H1 (cell line): ENCODE measurements around the gene ZNF705A. TPM values are rescaled to one million over a fixed set of nuclear protein-coding genes. Genes with fewer than 3 reads are reported as not detected.
"Not testable (repeated sequence)": the region's sequence is repeated elsewhere in the genome, so short reads cannot be mapped to it uniquely, and the experiment has no call there.

Experiments
- CTCF ChIA-PET: fragments of 300-600 bp; sonication (Branson Sonifier 250); formaldehyde crosslinking; loops from one replicate; lab custom pipeline; 2021; ENCODE audit not compliant: partially characterized antibody; lab: Charles Lee
- POLR2A ChIA-PET: fragments of 300-600 bp; sonication (Branson Sonifier 250); formaldehyde crosslinking; loops from one replicate; lab custom pipeline; 2021; ENCODE audit warnings: inconsistent platforms; ENCODE audit not compliant: partially characterized antibody; lab: Charles Lee
- DNase-seq, 2 experiments: peaks; one replicate each; pipeline versions ENCODE4 v3.0.0 to v3.0.0-alpha.2; 2010 to 2022; ENCODE audit warnings: low spot score in 2 of 2, low read depth in 1 of 2, mixed read lengths in 1 of 2
- FAIRE-seq: peaks from 2 replicates; lab custom pipeline; 2011; peaks lifted over from hg19 to GRCh38; lab: Jason Lieb, UNC
- H2AFZ ChIP-seq: 2 replicates; pipeline ENCODE4 v1.8.1; 2012; ENCODE audit warnings: low read length, inconsistent platforms
- H2AK5ac ChIP-seq: 2 replicates; pipeline ENCODE4 v1.6.1; 2013; ENCODE audit warnings: low read depth, low read length
- H2BK120ac ChIP-seq: replicated peaks from 2 replicates; pipeline ENCODE3; 2013; ENCODE audit warnings: low read depth, low read length, inconsistent platforms
- H2BK12ac ChIP-seq: 2 replicates; pipeline ENCODE4 v1.6.1; 2013; ENCODE audit warnings: low read depth, low read length
- H2BK15ac ChIP-seq: 2 replicates; pipeline ENCODE4 v1.6.1; 2013; ENCODE audit warnings: low read length
- H2BK20ac ChIP-seq: 2 replicates; pipeline ENCODE4 v1.6.1; 2013; ENCODE audit warnings: low read length
- H2BK5ac ChIP-seq: 2 replicates; pipeline ENCODE4 v1.6.1; 2013; ENCODE audit warnings: low read depth, low read length
- H3K14ac ChIP-seq: 2 replicates; pipeline ENCODE4 v1.6.1; 2013; ENCODE audit warnings: inconsistent platforms; ENCODE audit not compliant: insufficient read length
- H3K18ac ChIP-seq: 2 replicates; pipeline ENCODE4 v1.6.1; 2013; ENCODE audit warnings: low read length; ENCODE audit errors: extremely low read depth
- H3K23ac ChIP-seq: 2 replicates; pipeline ENCODE4 v1.6.1; 2013; ENCODE audit warnings: inconsistent platforms; ENCODE audit not compliant: insufficient read length
- H3K23me2 ChIP-seq: 2 replicates; pipeline ENCODE4 v1.6.1; 2013; ENCODE audit warnings: low read depth, low read length
- H3K27ac ChIP-seq: 2 replicates; pipeline ENCODE4 v1.6.1; 2011; ENCODE audit warnings: low read depth, low read length, inconsistent platforms
- H3K27me3 ChIP-seq, 4 experiments: replicated peaks in 1 of 4; 1 replicate in 1 of 4; 2 replicates in 3 of 4; pipeline versions ENCODE4 v1.6.1 to v1.8.1; 2011 to 2013; ENCODE audit warnings: low read length in 3 of 4, mild to moderate bottlenecking in 3 of 4, inconsistent platforms in 2 of 4, mixed read lengths in 2 of 4, moderate library complexity in 1 of 4; ENCODE audit not compliant: control insufficient read depth in 3 of 4, insufficient read depth in 3 of 4; ENCODE audit errors: extremely low read depth in 1 of 4
- H3K36me3 ChIP-seq, 4 experiments: 2 replicates each; pipeline versions ENCODE4 v1.6.1 to v1.8.1; 2011 to 2013; ENCODE audit warnings: mild to moderate bottlenecking in 4 of 4, low read length in 3 of 4, moderate library complexity in 2 of 4, control low read depth in 1 of 4, inconsistent platforms in 1 of 4; ENCODE audit not compliant: insufficient read depth in 4 of 4, control insufficient read depth in 2 of 4
- H3K4ac ChIP-seq: replicated peaks from 2 replicates; pipeline ENCODE3; 2013; ENCODE audit warnings: low read length, low read depth, mixed read lengths, inconsistent platforms; ENCODE audit not compliant: insufficient read length
- H3K4me1 ChIP-seq, 4 experiments: replicated peaks in 1 of 4; 1 replicate in 1 of 4; 2 replicates in 3 of 4; pipeline versions ENCODE4 v1.6.1 to v1.8.1; 2011 to 2013; ENCODE audit warnings: low read length in 3 of 4, inconsistent platforms in 2 of 4, mixed read lengths in 1 of 4; ENCODE audit not compliant: insufficient read depth in 4 of 4, control insufficient read depth in 3 of 4
- H3K4me2 ChIP-seq, 2 experiments: 2 replicates each; pipeline versions ENCODE4 v1.6.1 to v1.8.1; 2011 to 2013; ENCODE audit warnings: low read depth in 2 of 2, low read length in 2 of 2, control low read depth in 1 of 2, inconsistent platforms in 1 of 2, mild to moderate bottlenecking in 1 of 2; ENCODE audit not compliant: insufficient read depth in 1 of 2
- H3K4me3 ChIP-seq, 4 experiments: fragments of 200-600, 300-600 bp in 1 of 4; sonication (generic), shearing (Covaris generic), sonication (Bioruptor Twin) in 1 of 4; 2 replicates each; pipeline versions ENCODE4 v1.5.1 to v1.8.1; 2011 to 2016; ENCODE audit warnings: low read length in 4 of 4, low read depth in 3 of 4, control low read depth in 2 of 4, inconsistent platforms in 2 of 4, mild to moderate bottlenecking in 2 of 4, mixed read lengths in 1 of 4, moderate library complexity in 1 of 4; ENCODE audit not compliant: insufficient read depth in 2 of 4; ENCODE audit errors: extremely low read depth in 1 of 4
- H3K56ac ChIP-seq: replicated peaks from 2 replicates; pipeline ENCODE3; 2013; ENCODE audit warnings: low read depth, mild to moderate bottlenecking, mixed read lengths, low read length, inconsistent platforms; ENCODE audit not compliant: insufficient read length
- H3K79me1 ChIP-seq: 2 replicates; pipeline ENCODE4 v1.6.1; 2013; ENCODE audit warnings: low read depth, low read length, control low read depth
- H3K79me2 ChIP-seq, 2 experiments: 2 replicates each; pipeline versions ENCODE4 v1.6.1 to v1.8.1; 2012 to 2013; ENCODE audit warnings: low read length in 2 of 2, mild to moderate bottlenecking in 2 of 2, inconsistent platforms in 1 of 2; ENCODE audit not compliant: insufficient read depth in 2 of 2, control insufficient read depth in 1 of 2
- H3K9ac ChIP-seq, 4 experiments: replicated peaks in 1 of 4; 1 replicate in 1 of 4; 2 replicates in 3 of 4; pipeline versions ENCODE4 v1.6.1 to v1.8.1; 2011 to 2013; ENCODE audit warnings: low read depth in 3 of 4, low read length in 3 of 4, control low read depth in 2 of 4, mild to moderate bottlenecking in 2 of 4, moderate library complexity in 2 of 4, inconsistent platforms in 1 of 4; ENCODE audit errors: extremely low read depth in 1 of 4
- H3K9me3 ChIP-seq, 2 experiments: 2 replicates each; pipeline versions ENCODE4 v1.6.1 to v1.8.1; 2012 to 2013; ENCODE audit warnings: mild to moderate bottlenecking in 2 of 2, moderate library complexity in 2 of 2, control low read depth in 1 of 2, inconsistent platforms in 1 of 2, low read depth in 1 of 2, low read length in 1 of 2, mixed read lengths in 1 of 2; ENCODE audit not compliant: insufficient read depth in 2 of 2
- H4K20me1 ChIP-seq, 2 experiments: replicated peaks in 1 of 2; 2 replicates each; pipeline versions ENCODE3 to v1.8.1; 2011 to 2013; ENCODE audit warnings: inconsistent platforms in 2 of 2, low read length in 2 of 2, mild to moderate bottlenecking in 1 of 2; ENCODE audit not compliant: insufficient read depth in 2 of 2, control insufficient read depth in 1 of 2
- H4K5ac ChIP-seq: 2 replicates; pipeline ENCODE4 v1.6.1; 2013; ENCODE audit warnings: low read length, low read depth, mixed read lengths, inconsistent platforms; ENCODE audit not compliant: insufficient read length
- H4K8ac ChIP-seq: 2 replicates; pipeline ENCODE4 v1.8.0; 2013; ENCODE audit warnings: mild to moderate bottlenecking, moderate library complexity, low read length, inconsistent platforms; ENCODE audit not compliant: insufficient read depth; ENCODE audit errors: extremely low read depth
- H4K91ac ChIP-seq: replicated peaks from 2 replicates; pipeline ENCODE3; 2013; ENCODE audit warnings: low read length, mixed read lengths, inconsistent platforms; ENCODE audit not compliant: insufficient read length
- WGBS, 2 experiments: shearing (Covaris generic) in 1 of 2; methylation state at CpG; one replicate each; pipeline versions ENCODE4 v1.1.6 to v1.1.7; 2013 to 2015; ENCODE audit warnings: low lambda C conversion rate in 2 of 2, mixed read lengths in 2 of 2, inconsistent platforms in 1 of 2, low coverage in 1 of 2, missing lambda C conversion rate in 1 of 2; ENCODE audit not compliant: insufficient replicate concordance in 2 of 2, insufficient coverage in 1 of 2, insufficient read length in 1 of 2; ENCODE audit errors: extremely low coverage in 1 of 2, missing lambda C conversion rate in 1 of 2; 5-methylcytosine and 5-hydroxymethylcytosine counted together
- polyA plus RNA-seq, 7 experiments: library from polyadenylated mRNA; depleted of rRNA in 3 of 7; stranded (reverse) in 5 of 7; unstranded in 2 of 7; fragments of >200 nt in 5 of 7; fragments of 200-250 nt in 2 of 7; gene quantifications; 1 replicate in 5 of 7; 2 replicates in 1 of 7; 4 replicates in 1 of 7; pipeline versions ENCODE4 v1.2.1 to v1.2.3, GENCODE V29; 2011 to 2013; ENCODE audit warnings: missing spikeins in 2 of 7, mixed read lengths in 2 of 7
- total RNA-seq: library from RNA; stranded (reverse); fragmentation: NEBNext Ultra II Directional; extraction: Animal tissue kit (Norgen Biotek cat#: 25700); gene quantifications from 2 replicates; pipeline ENCODE4 v1.2.1, GENCODE V29; 2021

The ZNF705A gene
- total and polyA plus RNA-seq, 2 of the 8 experiments (the other 6 are each of a cell fraction or from before 2014, with no cell fraction given) = not detected

- H3K4me2 ChIP-seq, H2AFZ ChIP-seq, H3K9me3 ChIP-seq, H2BK20ac ChIP-seq, CTCF ChIA-PET, H3K36me3 ChIP-seq, H4K91ac ChIP-seq, H4K20me1 ChIP-seq, H3K27me3 ChIP-seq, H3K23me2 ChIP-seq, H3K27ac ChIP-seq, H3K56ac ChIP-seq, H3K4ac ChIP-seq, H2BK12ac ChIP-seq, H2BK15ac ChIP-seq, H3K18ac ChIP-seq, FAIRE-seq, H3K4me3 ChIP-seq, H3K23ac ChIP-seq, H4K5ac ChIP-seq, H3K4me1 ChIP-seq, H4K8ac ChIP-seq, H2AK5ac ChIP-seq, H3K79me1 ChIP-seq, H3K79me2 ChIP-seq, H3K14ac ChIP-seq, H2BK120ac ChIP-seq, H3K9ac ChIP-seq, H2BK5ac ChIP-seq, POLR2A ChIA-PET: not testable (repeated sequence)
- 91% methylated on average over 19 of the region's 21 CpGs; no CpG with 5 or more reads in 1 of the 2 experiments for WGBS, 2 experiments
- peak in 1 of 2 experiments; percentile 20 for DNase-seq
Observed at GRCh38 chr12:8221844-8222243, 65.0 kb downstream of the ZNF705A start.

GRCh38 chr12:8222303-8222702, 65.5 kb downstream of the ZNF705A start:
- H2AFZ ChIP-seq, H3K36me3 ChIP-seq, H3K9ac ChIP-seq, H3K4me1 ChIP-seq, H3K79me1 ChIP-seq, H4K20me1 ChIP-seq, H4K91ac ChIP-seq, H3K14ac ChIP-seq, H2BK15ac ChIP-seq, H2BK20ac ChIP-seq, H3K79me2 ChIP-seq, H3K27ac ChIP-seq, H3K18ac ChIP-seq, H3K23me2 ChIP-seq, H2BK120ac ChIP-seq, H3K27me3 ChIP-seq, H2AK5ac ChIP-seq, H3K4me2 ChIP-seq, H2BK5ac ChIP-seq, H3K4ac ChIP-seq, CTCF ChIA-PET, H4K8ac ChIP-seq, H4K5ac ChIP-seq, H3K9me3 ChIP-seq, H3K4me3 ChIP-seq, FAIRE-seq, H3K23ac ChIP-seq, POLR2A ChIA-PET, H2BK12ac ChIP-seq, H3K56ac ChIP-seq: not testable (repeated sequence)
- 88% methylated on average over 7 of the region's 16 CpGs; no CpG with 5 or more reads in 1 of the 2 experiments for WGBS, 2 experiments
- DNase-seq = peak in 1 of 2 experiments; percentile 35
